Prostate gland (tissue), 2 donors: ENCODE measurements around the gene TFR2. TPM values are rescaled to one million over a fixed set of nuclear protein-coding genes. Genes with fewer than 3 reads are reported as not detected.

Source experiments
- DNase-seq: peaks from one replicate; pipeline ENCODE4 v3.0.0-alpha.2; 2019; ENCODE audit warnings: low spot score
- H3K27ac ChIP-seq, 2 donors: fragments of 200-600 bp; sonication (generic); 2 replicates each; pipeline ENCODE4 v1.5.1; 2017 to 2019
- H3K27me3 ChIP-seq: fragments of 200-600 bp; sonication (generic); replicated peaks from 2 replicates; pipeline ENCODE4 v1.5.1; 2019; ENCODE audit not compliant: insufficient read depth
- H3K36me3 ChIP-seq, 2 donors: fragments of 200-600 bp; sonication (generic); 1 replicate in 1 of 2; 2 replicates in 1 of 2; pipeline versions ENCODE4 v1.5.1 to v1.8.1; 2017 to 2019
- H3K4me1 ChIP-seq: fragments of 200-600 bp; sonication (generic); replicated peaks from 2 replicates; pipeline ENCODE4 v1.5.1; 2019
- H3K4me3 ChIP-seq, 2 donors: fragments of 200-600 bp; sonication (generic); 2 replicates each; pipeline ENCODE4 v1.5.1; 2017 to 2019
- H3K9me3 ChIP-seq: fragments of 200-600 bp; sonication (generic); 2 replicates; pipeline ENCODE4 v1.5.1; 2017
- CTCF ChIP-seq, 4 experiments: fragments of 200-600 bp in 2 of 4; fragments of 450-650 bp in 2 of 4; sonication (generic) in 2 of 4; IDR thresholded peaks; 1 replicate in 3 of 4; 2 replicates in 1 of 4; pipeline ENCODE4 v1.5.1; 2016 to 2019; ENCODE audit warnings: antibody characterized with exemption in 4 of 4, mild to moderate bottlenecking in 2 of 4, moderate library complexity in 2 of 4
- POLR2A ChIP-seq: fragments of 450-650 bp; IDR thresholded peaks from one replicate; pipeline ENCODE4 v1.6.1; 2016; ENCODE audit warnings: antibody characterized with exemption, mild to moderate bottlenecking
- POLR2AphosphoS5 ChIP-seq: sonication (generic); formaldehyde crosslinking; IDR thresholded peaks from one replicate; pipeline ENCODE4 v1.6.1; 2017; ENCODE audit warnings: antibody characterized with exemption
- WGBS: methylation state at CpG from one replicate; pipeline ENCODE4 v1.1.5; 2018; 5-methylcytosine and 5-hydroxymethylcytosine counted together
- intact Hi-C: fragments of 100-400 bp; cut with DNase I; formaldehyde crosslinking; loops from one replicate; pipeline ENCODE4 v1.14.2; 2022
- total RNA-seq, 2 donors: library from RNA; depleted of rRNA; stranded (reverse); fragments of >200 nt; gene quantifications; one replicate each; pipeline ENCODE4 v1.1.0, GENCODE V29; 2016

The TFR2 gene
- 1 to 10 TPM in 1 of 2 donors, under 1 TPM in 1; 0.59 to 2.3 TPM for total RNA-seq

GRCh38 chr7:100641463-100641859 lies at the start of gene TFR2:
TSS of gene TFR2 (minus strand) at chr7:100641552. CDS start at chr7:100641509, 43 bp downstream.
- DNase-seq = no peak
- H3K27ac ChIP-seq = no peak within 1 kb of the TSS
- no peaks in the 10 kb centered on the region for H3K9me3 ChIP-seq
- 50% methylated on average over 10 of the region's 10 CpGs for WGBS
- no peaks in the 10 kb centered on the region for H3K36me3 ChIP-seq
- no peaks in the 10 kb centered on the region for H3K4me1 ChIP-seq
- TF ChIP-seq CTCF (IDR thresholded peaks at IDR 0.05) = no peak
- TF ChIP-seq POLR2A = no peak
- TF ChIP-seq POLR2AphosphoS5 = no peak
- intact Hi-C loops = no loop called here
- peaks cover 3% of the 10 kb centered on the region for H3K27me3 ChIP-seq
- no peak within 1 kb of the TSS for H3K4me3 ChIP-seq

GRCh38 chr7:100689230-100690135 lies 48.1 kb upstream of the TFR2 start:
- Histone ChIP-seq H3K4me1 (peaks cover 13% of the 10 kb centered on the region), H3K9me3 (no peaks in the 10 kb centered on the region), H3K36me3 (peaks cover 15 to 40% of the 10 kb centered on the region in 2 donors), H3K27me3 (no peaks in the 10 kb centered on the region), H3K27ac (no peak overlapping the region), H3K4me3 (no peak overlapping the region)
- 75% methylated on average over 18 of the region's 18 CpGs for WGBS
- intact Hi-C loops = loop anchor here (2.0 to 5.0 kb wide), 4 partner anchors 77 to 222 kb away; partner anchors contain the start of genes FBXO24, LRCH4 and MOSPD3
- DNase-seq = no peak
- no peak for TF ChIP-seq CTCF (IDR thresholded peaks at IDR 0.05)
- no peak for TF ChIP-seq POLR2A
- no peak for TF ChIP-seq POLR2AphosphoS5

- Histone ChIP-seq H3K27me3 (no peaks in the 10 kb centered on the region), H3K9me3 (no peaks in the 10 kb centered on the region), H3K36me3 (peaks cover 21 to 51% of the 10 kb centered on the region in 2 donors), H3K4me1 (peaks cover 13% of the 10 kb centered on the region), H3K4me3 (no peak overlapping the region), H3K27ac (no peak overlapping the region)
- 77% methylated on average over 16 of the region's 16 CpGs for WGBS
- intact Hi-C loops = no loop called here
- no peak for DNase-seq
- TF ChIP-seq POLR2AphosphoS5 = no peak
- no peak for TF ChIP-seq POLR2A
- TF ChIP-seq CTCF (IDR thresholded peaks at IDR 0.05) = no peak
Measured at GRCh38 chr7:100688326-100688860, 47.0 kb upstream of the TFR2 start.

GRCh38 chr7:100687751-100688300 lies 46.5 kb upstream of the TFR2 start:
- TF ChIP-seq CTCF (IDR thresholded peaks at IDR 0.05) (no peak), POLR2AphosphoS5 (no peak), POLR2A (no peak)
- Histone ChIP-seq H3K4me3 (no peak overlapping the region), H3K27ac (no peak overlapping the region), H3K27me3 (no peaks in the 10 kb centered on the region), H3K9me3 (no peaks in the 10 kb centered on the region), H3K4me1 (peaks cover 11% of the 10 kb centered on the region), H3K36me3 (peaks cover 23 to 57% of the 10 kb centered on the region in 2 donors)
- DNase-seq = no peak
- intact Hi-C loops = no loop called here
- 68% methylated on average over 22 of the region's 25 CpGs for WGBS
